Thoracic aorta (tissue), 2 donors: ENCODE data around the gene FBXO3. TPM values are rescaled to one million over a fixed set of nuclear protein-coding genes. Genes with fewer than 3 reads are reported as not detected.

Experiments
- ATAC-seq: fragments of 150-250 bp; one replicate; pipeline ENCODE4 v1.8.0; 2017; ENCODE audit warnings: low read depth; ENCODE audit not compliant: insufficient number of reproducible peaks, low FRiP score
- DNase-seq: peaks from one replicate; pipeline ENCODE4 v3.0.0-alpha.2; 2020; ENCODE audit warnings: low spot score
- H3K27ac ChIP-seq, 2 donors: fragments of 200-600 bp; sonication (generic); 1 replicate in 1 of 2; 2 replicates in 1 of 2; pipeline ENCODE4 v1.5.1; 2016; ENCODE audit warnings: mild to moderate bottlenecking in 2 of 2, moderate library complexity in 2 of 2
- H3K27me3 ChIP-seq: fragments of 200-600 bp; sonication (generic); replicated peaks from 2 replicates; pipeline ENCODE4 v1.6.0; 2016; ENCODE audit warnings: mild to moderate bottlenecking; ENCODE audit not compliant: insufficient read depth
- H3K36me3 ChIP-seq: fragments of 200-600 bp; sonication (generic); one replicate; pipeline ENCODE4 v1.5.1; 2016
- H3K4me1 ChIP-seq, 2 donors: fragments of 200-600 bp; sonication (generic); 1 replicate in 1 of 2; 2 replicates in 1 of 2; pipeline versions ENCODE4 v1.5.1 to v1.6.0; 2016; ENCODE audit warnings: low read depth in 2 of 2, mild to moderate bottlenecking in 1 of 2; ENCODE audit not compliant: control insufficient read depth in 1 of 2
- H3K4me3 ChIP-seq: fragments of 200-600 bp; sonication (generic); 2 replicates; pipeline ENCODE4 v1.5.1; 2016; ENCODE audit warnings: mild to moderate bottlenecking
- H3K9me3 ChIP-seq: fragments of 200-600 bp; sonication (generic); 2 replicates; pipeline ENCODE4 v1.5.1; 2016
- CTCF ChIP-seq: fragments of 200-600 bp; sonication (generic); IDR thresholded peaks from one replicate; pipeline ENCODE4 v1.5.1; 2019; ENCODE audit warnings: antibody characterized with exemption
- total RNA-seq, 2 donors: library from RNA; depleted of rRNA; stranded (reverse); fragments of >200 nt; gene quantifications; one replicate each; pipeline versions ENCODE4 v1.1.0 to v1.2.3, GENCODE V29; 2016

Gene FBXO3
- total RNA-seq, 2 donors from 2014 or later, result 35.1 to 73.8 TPM

- peaks cover 14% of the 10 kb centered on the region for H3K36me3 ChIP-seq
- DNase-seq (no peak), ATAC-seq (no peak)
- no peak for TF ChIP-seq CTCF
- no peaks in the 10 kb centered on the region for H3K27me3 ChIP-seq
- H3K27ac ChIP-seq, result no peak overlapping the region
- peaks cover 11 to 32% of the 10 kb centered on the region in 2 donors for H3K4me1 ChIP-seq
- H3K4me3 ChIP-seq, result no peak overlapping the region
- H3K9me3 ChIP-seq, result no peaks in the 10 kb centered on the region
Measured at GRCh38 chr11:33770236-33770635, 4.1 kb downstream of the FBXO3 start.

GRCh38 chr11:33769542-33769941 is 4.8 kb downstream of the FBXO3 start:
- H3K36me3 ChIP-seq, result peaks cover 19% of the 10 kb centered on the region
- DNase-seq (no peak), ATAC-seq (no peak)
- no peak overlapping the region for H3K4me3 ChIP-seq
- no peak overlapping the region for H3K27ac ChIP-seq
- no peaks in the 10 kb centered on the region for H3K9me3 ChIP-seq
- peaks cover 8 to 27% of the 10 kb centered on the region in 2 donors for H3K4me1 ChIP-seq
- TF ChIP-seq CTCF, result no peak
- no peaks in the 10 kb centered on the region for H3K27me3 ChIP-seq

- Histone ChIP-seq H3K4me1 (peaks cover 2 to 14% of the 10 kb centered on the region in 2 donors), H3K27me3 (no peaks in the 10 kb centered on the region), H3K4me3 (no peak overlapping the region), H3K9me3 (no peaks in the 10 kb centered on the region), H3K36me3 (peaks cover 26% of the 10 kb centered on the region), H3K27ac (no peak overlapping the region)
- ATAC-seq (no peak), DNase-seq (no peak)
- TF ChIP-seq CTCF, result no peak
Measured at GRCh38 chr11:33767624-33768023, 6.7 kb downstream of the FBXO3 start.

- peaks cover 26% of the 10 kb centered on the region for H3K36me3 ChIP-seq
- no peak for ATAC-seq
- H3K4me1 ChIP-seq, result no peaks in the 10 kb centered on the region
Measured at GRCh38 chr11:33766085-33766484, 8.2 kb downstream of the FBXO3 start.

GRCh38 chr11:33761471-33761870 is 12.8 kb downstream of the FBXO3 start:
- no peak overlapping the region for H3K27ac ChIP-seq
- no peak overlapping the region for H3K4me3 ChIP-seq
- H3K4me1 ChIP-seq, result no peaks in the 10 kb centered on the region
- no peak for DNase-seq
- TF ChIP-seq CTCF, result no peak
- H3K9me3 ChIP-seq, result no peaks in the 10 kb centered on the region
- H3K36me3 ChIP-seq, result peaks cover 37% of the 10 kb centered on the region
- H3K27me3 ChIP-seq, result no peaks in the 10 kb centered on the region
- no peak for ATAC-seq

More at GRCh38 chr11:33766085-33766484, 8.2 kb downstream of the FBXO3 start:
- Histone ChIP-seq H3K9me3 (no peaks in the 10 kb centered on the region), H3K27me3 (no peaks in the 10 kb centered on the region), H3K27ac (no peak overlapping the region), H3K4me3 (no peak overlapping the region)
- DNase-seq, result no peak
- TF ChIP-seq CTCF, result no peak
